HG02610 (cell line): Measurements from ENCODE around the gene ARID4A.
"Not testable (repeated sequence)": the region's sequence is repeated elsewhere in the genome, so short reads cannot be mapped to it uniquely, and the experiment has no call there.

ENCODE experiments used
- ATAC-seq: cut with Tn5 transposase; IDR thresholded peaks from one replicate; pipeline ENCODE4 v1.9.1; 2021; ENCODE audit warnings: mild to moderate bottlenecking, moderate library complexity; ENCODE audit not compliant: unreplicated experiment

The ARID4A gene

DNA sequence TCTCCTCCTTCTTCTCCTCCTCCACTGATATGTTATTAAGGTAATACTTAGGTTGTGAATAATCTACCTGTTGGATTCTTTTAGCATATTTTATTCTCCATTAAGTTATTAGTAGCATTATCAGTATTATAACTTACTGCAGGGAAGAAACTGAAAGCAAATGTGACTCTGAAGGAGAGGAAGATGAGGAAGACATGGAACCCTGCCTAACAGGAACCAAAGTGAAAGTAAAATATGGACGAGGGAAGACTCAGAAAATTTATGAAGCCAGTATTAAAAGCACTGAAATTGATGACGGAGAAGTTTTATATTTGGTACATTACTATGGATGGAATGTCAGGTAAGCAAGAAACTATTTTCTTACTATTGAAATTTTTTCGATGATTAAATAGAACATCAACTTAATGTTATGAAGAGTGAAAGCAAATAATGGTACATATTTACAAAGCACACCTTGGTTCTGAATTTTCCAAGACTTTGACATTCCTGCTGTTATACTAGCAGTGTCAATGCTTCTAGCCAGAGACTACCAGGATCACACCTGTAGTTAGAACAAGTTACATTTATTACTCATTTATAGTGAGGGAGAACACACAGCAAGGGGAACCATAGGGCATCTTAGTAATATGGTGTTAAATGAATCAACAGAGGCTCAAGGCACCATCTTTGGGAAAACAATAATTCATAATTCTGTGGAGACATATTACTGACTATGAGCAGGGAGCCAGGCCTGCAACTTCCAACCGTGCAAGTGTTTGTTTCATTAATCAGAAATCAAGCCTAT is 55.4 kb downstream of the ARID4A start:
- ATAC-seq = peak; percentile 49

GRCh38 chr14:58354808-58355207 is 56.5 kb downstream of the ARID4A start:
- no peak for ATAC-seq

DNA sequence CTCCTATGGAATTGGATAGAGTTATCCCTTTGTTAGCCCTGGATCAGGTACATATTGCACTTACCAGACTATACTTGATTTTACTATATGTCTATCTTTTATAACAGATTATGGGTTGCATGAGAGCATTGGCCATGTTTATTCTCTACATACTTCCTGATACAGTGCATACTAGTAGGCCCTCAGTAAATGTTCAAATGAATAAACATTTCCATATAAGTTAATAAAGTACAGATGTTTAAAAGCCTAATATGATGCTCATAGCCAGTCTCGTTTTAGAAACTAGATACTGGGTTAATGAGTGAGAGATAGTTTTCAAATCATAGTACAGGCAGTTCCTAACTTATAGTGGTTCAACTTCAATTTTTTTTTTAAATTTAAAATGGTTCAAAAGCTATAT is 57.9 kb downstream of the ARID4A start:
- no peak for ATAC-seq

DNA sequence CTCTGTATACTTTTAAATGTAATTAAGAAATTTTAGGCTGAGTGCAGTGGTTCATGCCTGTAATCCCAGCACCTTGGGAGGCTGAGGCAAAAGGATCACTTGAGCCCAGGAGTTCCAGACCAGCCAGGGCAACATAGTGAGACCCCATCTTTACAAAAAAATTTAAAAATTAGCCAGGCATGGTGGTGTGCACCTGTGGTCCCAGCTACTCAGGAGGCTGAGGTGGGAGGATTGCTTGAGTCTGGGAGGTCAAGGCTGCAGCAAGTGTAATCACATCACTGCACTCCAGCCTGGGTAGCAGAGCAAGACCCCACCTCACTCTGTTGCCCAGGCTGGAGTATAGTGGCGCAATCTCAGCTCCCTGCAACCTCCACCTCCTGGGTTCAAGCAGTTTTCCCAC is 63.9 kb downstream of the ARID4A start:
- not testable (repeated sequence) for ATAC-seq

GRCh38 chr14:58362798-58363412 is 64.5 kb downstream of the ARID4A start:
- ATAC-seq = no peak

- no peak for ATAC-seq
Observed at GRCh38 chr14:58364316-58364715, 66.0 kb downstream of the ARID4A start.

GRCh38 chr14:58367296-58367695 is 68.9 kb downstream of the ARID4A start:
- no peak for ATAC-seq

DNA sequence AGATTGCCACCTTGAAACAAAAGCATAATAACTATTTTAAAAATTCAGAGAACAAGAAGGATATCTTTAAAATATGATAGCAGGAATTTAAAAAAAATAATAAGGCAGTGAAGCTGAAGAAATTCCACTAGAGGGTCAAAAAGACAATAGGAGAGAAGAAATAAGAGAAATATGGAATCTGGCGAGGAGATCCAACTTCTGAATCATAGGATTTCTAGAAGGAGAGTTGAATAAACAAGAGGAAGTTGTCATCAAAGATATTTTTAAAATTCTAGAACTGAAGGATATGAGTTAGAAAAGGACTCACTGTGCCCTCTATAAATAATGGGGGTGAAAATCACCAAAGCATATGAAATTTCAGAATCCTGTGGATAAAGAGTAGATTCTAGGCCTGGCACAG is 70.6 kb downstream of the ARID4A start:
- no peak for ATAC-seq

DNA sequence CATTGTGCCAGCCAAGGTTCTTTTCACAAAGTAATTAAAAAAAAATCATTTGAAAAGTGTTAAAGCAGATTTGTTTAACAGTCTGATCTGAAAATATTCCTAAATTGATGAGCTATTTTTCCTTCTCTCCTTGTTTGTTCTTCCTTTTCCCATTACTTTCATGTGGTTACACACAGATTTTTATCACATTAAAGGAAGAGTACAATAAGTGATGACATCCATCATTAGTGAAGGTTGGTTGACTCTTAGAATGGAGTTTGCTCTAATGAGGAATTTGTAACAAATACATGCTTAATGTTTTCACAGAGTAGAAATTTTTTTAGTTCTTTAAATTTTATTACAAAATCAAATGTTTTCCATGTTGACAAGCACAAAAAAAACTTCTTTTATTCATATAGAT is 78.4 kb downstream of the ARID4A start:
- ATAC-seq = no peak

DNA sequence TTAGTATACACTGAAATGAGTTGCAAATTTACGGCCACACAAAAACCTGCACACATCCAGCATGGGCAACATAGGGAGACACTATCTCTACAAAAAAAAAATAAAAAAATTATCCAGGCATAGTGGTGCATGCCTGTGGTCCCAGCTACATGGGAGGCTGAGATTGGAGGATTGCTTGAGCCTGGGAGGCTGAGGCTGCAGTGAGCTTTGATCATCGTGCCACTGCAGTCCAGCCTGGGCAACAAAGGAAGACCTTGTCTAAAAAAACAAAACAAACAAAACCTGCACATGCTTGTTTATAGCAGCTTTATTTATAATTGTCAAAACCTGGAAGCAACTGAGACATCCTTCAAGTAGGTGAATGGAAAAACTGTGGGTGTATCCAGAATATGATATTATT is 92.5 kb downstream of the ARID4A start:
- ATAC-seq = no peak

DNA sequence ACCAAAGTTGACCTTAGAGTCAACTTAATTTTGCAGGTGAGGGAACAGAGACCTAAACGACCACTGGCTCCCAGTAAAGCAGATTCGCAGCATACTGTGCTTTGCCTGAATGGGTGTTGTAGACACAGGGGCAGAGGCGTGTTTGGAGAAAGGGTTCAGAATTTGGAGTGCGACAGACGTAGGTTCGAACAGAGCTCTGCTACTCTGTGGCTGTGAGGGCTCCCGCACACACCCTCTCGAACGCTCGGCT is 97.1 kb downstream of the ARID4A start:
- ATAC-seq = no peak

- ATAC-seq = peak; percentile 94
Observed at GRCh38 chr14:58395812-58396788, 97.7 kb downstream of the ARID4A start, which contains the start of gene TOMM20L. Gene TOMM20L (plus strand): TSS chr14:58395930. CDS start chr14:58395958, 28 bp downstream.

- no peak for ATAC-seq
Observed at GRCh38 chr14:58397156-58397555, 98.8 kb downstream of the ARID4A start.

GRCh38 chr14:58398495-58398894 is 100.1 kb downstream of the ARID4A start:
- ATAC-seq = no peak

DNA sequence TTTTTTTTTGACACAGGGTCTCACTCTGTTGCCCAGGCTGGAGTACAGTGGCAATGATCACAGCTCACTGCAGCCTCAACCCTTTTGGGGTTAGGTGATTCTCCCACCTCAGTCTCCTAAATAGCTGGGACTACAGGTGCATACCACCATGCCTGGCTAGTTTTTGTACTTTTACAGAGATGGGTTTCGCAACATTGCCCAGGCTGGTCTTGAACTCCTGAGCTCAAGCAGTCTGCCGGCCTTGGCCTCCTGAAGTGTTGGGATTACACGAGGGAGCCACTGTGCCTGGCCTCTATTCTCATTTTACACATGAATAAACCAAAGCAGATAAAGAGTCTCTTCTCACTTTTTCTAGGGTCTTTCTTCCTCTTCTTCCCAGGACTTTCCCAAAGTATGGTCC is 100.5 kb downstream of the ARID4A start:
- no peak for ATAC-seq

DNA sequence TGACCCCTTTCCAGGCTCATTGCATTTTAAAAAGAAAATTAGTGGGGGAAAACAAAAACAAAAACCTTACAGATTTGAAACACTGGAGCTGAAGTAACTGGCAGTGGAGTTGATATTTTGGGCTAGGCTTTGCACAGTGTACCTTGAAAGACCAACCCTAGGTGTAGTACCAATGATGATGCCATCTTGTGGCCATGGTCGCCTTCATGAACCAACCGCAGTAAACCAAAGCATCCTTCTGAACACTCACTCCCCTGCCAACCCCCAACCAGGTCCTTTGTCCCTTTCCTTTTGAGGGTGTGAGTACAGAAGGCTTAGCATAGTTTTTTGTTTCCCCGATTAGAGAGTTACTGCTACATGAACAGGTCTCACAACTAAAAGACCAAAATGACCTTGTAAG is 103.2 kb downstream of the ARID4A start:
- ATAC-seq = no peak

DNA sequence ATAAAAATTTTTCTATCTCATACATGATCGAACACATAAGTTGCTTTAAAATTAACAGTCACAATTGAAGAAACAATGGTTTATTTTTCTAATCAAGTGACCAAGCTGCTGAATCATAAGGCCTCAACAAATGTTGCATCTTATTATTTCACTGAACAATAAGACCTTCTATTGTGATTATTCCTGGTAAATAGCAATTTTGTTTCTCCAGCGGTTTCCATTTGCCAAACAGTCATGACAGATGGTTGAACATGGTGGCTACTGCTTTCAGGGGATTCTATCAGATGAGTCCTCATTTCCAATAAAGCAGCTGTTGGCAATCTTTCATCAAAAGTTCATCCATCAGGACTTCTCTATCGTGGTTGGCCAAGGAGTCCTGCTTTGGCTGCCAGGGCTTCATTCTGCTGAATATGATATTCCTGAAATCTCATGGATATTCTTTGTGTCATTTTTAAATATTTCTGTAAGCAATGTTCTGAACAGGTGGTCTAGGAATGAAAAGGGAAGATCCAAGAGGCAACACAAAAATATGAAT is 110.4 kb downstream of the ARID4A start:
- no peak for ATAC-seq

DNA sequence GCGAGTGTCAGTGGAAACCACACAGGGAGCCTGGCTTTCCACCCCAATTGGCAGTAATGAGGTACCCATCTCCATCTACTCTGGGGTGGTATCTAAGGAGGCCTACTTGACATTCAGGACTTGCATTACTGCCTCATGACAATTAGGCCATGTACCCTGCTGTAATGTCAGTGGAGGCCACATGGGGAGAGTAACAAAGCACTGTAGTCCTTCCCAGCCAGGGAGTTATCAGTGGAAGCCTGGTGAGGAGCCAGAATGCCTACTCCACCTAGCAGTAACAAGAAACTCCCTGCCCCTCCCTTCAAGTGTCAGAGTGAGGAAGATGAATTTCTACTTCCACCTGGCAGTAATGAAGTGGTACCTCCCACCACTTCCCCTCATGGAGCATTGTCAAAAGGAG is 116.5 kb downstream of the ARID4A start:
- ATAC-seq = no peak

GRCh38 chr14:58415636-58416547 is 117.5 kb downstream of the ARID4A start:
- no peak for ATAC-seq

GRCh38 chr14:58416934-58417333 is 118.6 kb downstream of the ARID4A start:
- ATAC-seq = not testable (repeated sequence)
